HEK293 (cell line): ENCODE results near the gene FAM219B.

ENCODE experiments used
- CTCF ChIP-seq: fragments of 450-650 bp; formaldehyde crosslinking; IDR thresholded peaks from 2 replicates; pipeline ENCODE4 v1.5.1; 2016; ENCODE audit warnings: missing biosample characterization, missing genetic modification characterization
- ZBTB10 ChIP-seq: fragments of 450-650 bp; formaldehyde crosslinking; IDR thresholded peaks from 2 replicates; pipeline ENCODE4 v1.5.1; 2016; ENCODE audit warnings: missing biosample characterization, missing genetic modification characterization
- ZNF10 ChIP-seq: fragments of 450-650 bp; formaldehyde crosslinking; IDR thresholded peaks from 2 replicates; pipeline ENCODE4 v1.5.1; 2017; ENCODE audit warnings: missing biosample characterization, missing genetic modification characterization
- ZNF174 ChIP-seq: fragments of 450-650 bp; formaldehyde crosslinking; IDR thresholded peaks from 2 replicates; pipeline ENCODE4 v1.5.0; 2017; ENCODE audit warnings: missing biosample characterization, mild to moderate bottlenecking, missing genetic modification characterization
- ZNF248 ChIP-seq: fragments of 450-650 bp; formaldehyde crosslinking; IDR thresholded peaks from 2 replicates; pipeline ENCODE4 v1.5.1; 2017; ENCODE audit warnings: missing biosample characterization, missing genetic modification characterization
- ZNF292 ChIP-seq: fragments of 450-650 bp; formaldehyde crosslinking; IDR thresholded peaks from 2 replicates; pipeline ENCODE4 v1.5.1; 2016; ENCODE audit warnings: low read depth, missing biosample characterization, missing genetic modification characterization, borderline replicate concordance
- ZNF510 ChIP-seq: fragments of 450-650 bp; formaldehyde crosslinking; IDR thresholded peaks from 2 replicates; pipeline ENCODE4 v1.5.1; 2018; ENCODE audit warnings: mild to moderate bottlenecking, missing genetic modification characterization, missing biosample characterization; ENCODE audit not compliant: insufficient replicate concordance
- ZNF548 ChIP-seq: fragments of 450-650 bp; formaldehyde crosslinking; IDR thresholded peaks from 2 replicates; pipeline ENCODE4 v1.5.1; 2016; ENCODE audit warnings: missing biosample characterization, missing genetic modification characterization
- ZNF549 ChIP-seq: fragments of 450-650 bp; IDR thresholded peaks from 2 replicates; pipeline ENCODE4 v1.5.1; 2018; ENCODE audit warnings: missing biosample characterization, missing genetic modification characterization, mild to moderate bottlenecking, inconsistent platforms, moderate library complexity
- ZNF571 ChIP-seq: fragments of 450-650 bp; formaldehyde crosslinking; IDR thresholded peaks from 2 replicates; pipeline ENCODE4 v1.5.0; 2017; ENCODE audit warnings: missing biosample characterization, missing genetic modification characterization
- ZNF76 ChIP-seq: fragments of 450-650 bp; formaldehyde crosslinking; IDR thresholded peaks from 2 replicates; pipeline ENCODE4; 2016; ENCODE audit warnings: low read depth, missing biosample characterization, missing genetic modification characterization, borderline replicate concordance
- TF ChIP-seq, protein P1 (sequence below): fragments of 450-650 bp; formaldehyde crosslinking; IDR thresholded peaks from 2 replicates; pipeline ENCODE4 v1.5.1; 2017; ENCODE audit warnings: missing biosample characterization, missing genetic modification characterization
- TF ChIP-seq, protein P2 (sequence below): fragments of 450-650 bp; formaldehyde crosslinking; optimal IDR thresholded peaks from 2 replicates; pipeline ENCODE3; 2016; ENCODE audit warnings: missing biosample characterization, mild to moderate bottlenecking, missing genetic modification characterization
- TF ChIP-seq, protein P3 (sequence below): fragments of 450-650 bp; formaldehyde crosslinking; IDR thresholded peaks from 2 replicates; pipeline ENCODE4 v1.5.1; 2017; ENCODE audit warnings: missing biosample characterization, missing genetic modification characterization

GRCh38 chr15:74863239-74864056 lies 43.2 kb downstream of the FAM219B start:
- TF ChIP-seq, protein P1, sequence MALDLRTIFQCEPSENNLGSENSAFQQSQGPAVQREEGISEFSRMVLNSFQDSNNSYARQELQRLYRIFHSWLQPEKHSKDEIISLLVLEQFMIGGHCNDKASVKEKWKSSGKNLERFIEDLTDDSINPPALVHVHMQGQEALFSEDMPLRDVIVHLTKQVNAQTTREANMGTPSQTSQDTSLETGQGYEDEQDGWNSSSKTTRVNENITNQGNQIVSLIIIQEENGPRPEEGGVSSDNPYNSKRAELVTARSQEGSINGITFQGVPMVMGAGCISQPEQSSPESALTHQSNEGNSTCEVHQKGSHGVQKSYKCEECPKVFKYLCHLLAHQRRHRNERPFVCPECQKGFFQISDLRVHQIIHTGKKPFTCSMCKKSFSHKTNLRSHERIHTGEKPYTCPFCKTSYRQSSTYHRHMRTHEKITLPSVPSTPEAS (tag by site-specific recombination) = no peak
- no peak for TF ChIP-seq CTCF (tag by site-specific recombination)
- TF ChIP-seq ZNF248 (tag by site-specific recombination) = no peak
- TF ChIP-seq ZNF549 (tag by site-specific recombination) = no peak
- TF ChIP-seq ZBTB10 (tag by site-specific recombination) = no peak
- TF ChIP-seq, protein P2, sequence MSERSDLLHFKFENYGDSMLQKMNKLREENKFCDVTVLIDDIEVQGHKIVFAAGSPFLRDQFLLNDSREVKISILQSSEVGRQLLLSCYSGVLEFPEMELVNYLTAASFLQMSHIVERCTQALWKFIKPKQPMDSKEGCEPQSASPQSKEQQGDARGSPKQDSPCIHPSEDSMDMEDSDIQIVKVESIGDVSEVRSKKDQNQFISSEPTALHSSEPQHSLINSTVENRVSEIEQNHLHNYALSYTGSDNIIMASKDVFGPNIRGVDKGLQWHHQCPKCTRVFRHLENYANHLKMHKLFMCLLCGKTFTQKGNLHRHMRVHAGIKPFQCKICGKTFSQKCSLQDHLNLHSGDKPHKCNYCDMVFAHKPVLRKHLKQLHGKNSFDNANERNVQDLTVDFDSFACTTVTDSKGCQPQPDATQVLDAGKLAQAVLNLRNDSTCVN (tag by site-specific recombination) = no peak
- no peak for TF ChIP-seq ZNF10
- TF ChIP-seq ZNF292 (tag by site-specific recombination) = no peak
- no peak for TF ChIP-seq ZNF76 (tag by site-specific recombination)
- no peak for TF ChIP-seq ZNF548
- no peak for TF ChIP-seq ZNF510 (tag by site-specific recombination)
- no peak for TF ChIP-seq ZNF174 (tag by site-specific recombination)
- TF ChIP-seq ZNF571 (tag by site-specific recombination) = no peak
- TF ChIP-seq, protein P3, sequence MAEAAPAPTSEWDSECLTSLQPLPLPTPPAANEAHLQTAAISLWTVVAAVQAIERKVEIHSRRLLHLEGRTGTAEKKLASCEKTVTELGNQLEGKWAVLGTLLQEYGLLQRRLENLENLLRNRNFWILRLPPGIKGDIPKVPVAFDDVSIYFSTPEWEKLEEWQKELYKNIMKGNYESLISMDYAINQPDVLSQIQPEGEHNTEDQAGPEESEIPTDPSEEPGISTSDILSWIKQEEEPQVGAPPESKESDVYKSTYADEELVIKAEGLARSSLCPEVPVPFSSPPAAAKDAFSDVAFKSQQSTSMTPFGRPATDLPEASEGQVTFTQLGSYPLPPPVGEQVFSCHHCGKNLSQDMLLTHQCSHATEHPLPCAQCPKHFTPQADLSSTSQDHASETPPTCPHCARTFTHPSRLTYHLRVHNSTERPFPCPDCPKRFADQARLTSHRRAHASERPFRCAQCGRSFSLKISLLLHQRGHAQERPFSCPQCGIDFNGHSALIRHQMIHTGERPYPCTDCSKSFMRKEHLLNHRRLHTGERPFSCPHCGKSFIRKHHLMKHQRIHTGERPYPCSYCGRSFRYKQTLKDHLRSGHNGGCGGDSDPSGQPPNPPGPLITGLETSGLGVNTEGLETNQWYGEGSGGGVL (tag by site-specific recombination) = no peak
